Hepatocyte (in vitro differentiated cells): ENCODE data around the gene PACRG. TPM values are rescaled to one million over a fixed set of nuclear protein-coding genes. Genes with fewer than 3 reads are reported as not detected.

Source experiments
- DNase-seq: peaks from one replicate; pipeline ENCODE4 v3.0.0-alpha.2; 2016; ENCODE audit warnings: low spot score
- H2AFZ ChIP-seq: fragments of 200-600 bp; sonication (generic); 2 replicates; pipeline ENCODE4 v1.6.0; 2016; ENCODE audit warnings: antibody characterized with exemption, mild to moderate bottlenecking
- H3K27ac ChIP-seq: fragments of 200-600 bp; sonication (generic); 2 replicates; pipeline ENCODE4 v1.5.1; 2016; ENCODE audit warnings: mild to moderate bottlenecking
- H3K27me3 ChIP-seq: fragments of 200-600 bp; sonication (generic); 2 replicates; pipeline ENCODE4 v1.6.1; 2016
- H3K36me3 ChIP-seq: fragments of 200-600 bp; sonication (generic); replicated peaks from 2 replicates; pipeline ENCODE4 v1.5.1; 2016; ENCODE audit warnings: low read depth; ENCODE audit not compliant: insufficient read depth
- H3K4me1 ChIP-seq: fragments of 200-600 bp; sonication (generic); 2 replicates; pipeline ENCODE4 v1.5.1; 2016; ENCODE audit warnings: mild to moderate bottlenecking, moderate library complexity; ENCODE audit not compliant: insufficient read depth
- H3K4me2 ChIP-seq: fragments of 200-600 bp; sonication (generic); 2 replicates; pipeline ENCODE4 v1.6.0; 2016
- H3K4me3 ChIP-seq: fragments of 200-600 bp; sonication (generic); 2 replicates; pipeline ENCODE4 v1.5.1; 2016; ENCODE audit warnings: mild to moderate bottlenecking
- H3K79me2 ChIP-seq: fragments of 200-600 bp; sonication (generic); 2 replicates; pipeline ENCODE4 v1.6.0; 2017; ENCODE audit warnings: mild to moderate bottlenecking
- H3K9me2 ChIP-seq: fragments of 200-600 bp; sonication (generic); replicated peaks from 2 replicates; pipeline ENCODE4 v1.6.0; 2017; ENCODE audit warnings: mild to moderate bottlenecking; ENCODE audit not compliant: insufficient read depth
- H3K9me3 ChIP-seq: fragments of 200-600 bp; sonication (generic); 2 replicates; pipeline ENCODE4 v1.5.1; 2016; ENCODE audit warnings: low read depth, mild to moderate bottlenecking
- H4K20me1 ChIP-seq: fragments of 200-600 bp; sonication (generic); 2 replicates; pipeline ENCODE4 v1.6.0; 2016; ENCODE audit warnings: mild to moderate bottlenecking; ENCODE audit not compliant: insufficient read depth, poor library complexity, severe bottlenecking
- EZH2 ChIP-seq: fragments of 200-600 bp; sonication (generic); IDR thresholded peaks from 2 replicates; pipeline ENCODE4 v1.6.1; 2016; ENCODE audit warnings: antibody characterized with exemption, mild to moderate bottlenecking, borderline replicate concordance
- EZH2phosphoT487 ChIP-seq: fragments of 200-600 bp; sonication (generic); IDR thresholded peaks from one replicate; pipeline ENCODE4 v1.6.1; 2018; ENCODE audit warnings: antibody characterized with exemption, mild to moderate bottlenecking, low read depth, moderate library complexity; ENCODE audit not compliant: unreplicated experiment, severe bottlenecking
- WGBS: methylation state at CpG from one replicate; pipeline ENCODE4 v1.1.6; 2016; ENCODE audit warnings: low lambda C conversion rate; ENCODE audit errors: missing lambda C conversion rate; 5-methylcytosine and 5-hydroxymethylcytosine counted together
- polyA plus RNA-seq: library from polyadenylated mRNA; unstranded; fragments of >200 nt; fragmentation: Nextera tagmentation; extraction: Ambion mirVana; gene quantifications from 2 replicates; pipeline ENCODE4 v1.2.1, GENCODE V29; 2016
- total RNA-seq: library from RNA; depleted of rRNA; stranded (reverse); fragments of >200 nt; gene quantifications from 2 replicates; pipeline ENCODE4 v1.2.3, GENCODE V29; 2014
- TF ChIP-seq, protein P1 (sequence below): fragments of 200-600 bp; sonication (generic); IDR thresholded peaks from 2 replicates; pipeline ENCODE4 v1.5.1; 2016; ENCODE audit warnings: antibody characterized with exemption, mild to moderate bottlenecking; ENCODE audit not compliant: poor library complexity

PACRG gene
- total and polyA plus RNA-seq, 2 experiments from 2014 or later, result 0.91 to 2.6 TPM

DNA sequence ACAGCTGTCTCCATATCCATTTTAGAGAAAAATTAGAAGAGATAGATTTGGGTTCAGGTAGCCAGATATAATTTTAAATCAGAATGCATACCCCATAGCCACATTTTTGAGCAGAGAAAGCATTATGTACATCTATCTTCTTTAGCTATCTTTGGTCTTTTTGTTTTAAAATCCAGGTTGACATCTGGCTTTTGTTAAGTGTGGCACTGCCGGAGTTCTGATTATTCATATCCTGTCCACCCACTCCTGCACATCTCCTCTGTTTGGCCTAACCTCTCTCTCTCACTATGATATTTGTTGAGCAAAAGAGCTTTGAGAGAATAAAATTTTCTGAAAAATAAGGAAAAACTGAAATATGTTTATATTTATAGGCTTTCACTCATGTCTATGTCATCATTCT lies 189.7 kb downstream of the PACRG start:
- no peak for DNase-seq
- Histone ChIP-seq H3K27ac (no peak overlapping the region), H3K4me2 (no peak overlapping the region), H3K27me3 (no peaks in the 10 kb centered on the region), H2AFZ (no peak overlapping the region), H3K9me3 (no peaks in the 10 kb centered on the region), H3K4me3 (no peak overlapping the region), H3K9me2 (no peaks in the 10 kb centered on the region), H4K20me1 (no peaks in the 10 kb centered on the region), H3K79me2 (no peaks in the 10 kb centered on the region), H3K36me3 (no peaks in the 10 kb centered on the region), H3K4me1 (no peaks in the 10 kb centered on the region)
- WGBS, result 60% methylated on average over 1 of the region's 1 CpG
- TF ChIP-seq EZH2phosphoT487, result no peak
- TF ChIP-seq EZH2, result no peak
- TF ChIP-seq, protein P1, sequence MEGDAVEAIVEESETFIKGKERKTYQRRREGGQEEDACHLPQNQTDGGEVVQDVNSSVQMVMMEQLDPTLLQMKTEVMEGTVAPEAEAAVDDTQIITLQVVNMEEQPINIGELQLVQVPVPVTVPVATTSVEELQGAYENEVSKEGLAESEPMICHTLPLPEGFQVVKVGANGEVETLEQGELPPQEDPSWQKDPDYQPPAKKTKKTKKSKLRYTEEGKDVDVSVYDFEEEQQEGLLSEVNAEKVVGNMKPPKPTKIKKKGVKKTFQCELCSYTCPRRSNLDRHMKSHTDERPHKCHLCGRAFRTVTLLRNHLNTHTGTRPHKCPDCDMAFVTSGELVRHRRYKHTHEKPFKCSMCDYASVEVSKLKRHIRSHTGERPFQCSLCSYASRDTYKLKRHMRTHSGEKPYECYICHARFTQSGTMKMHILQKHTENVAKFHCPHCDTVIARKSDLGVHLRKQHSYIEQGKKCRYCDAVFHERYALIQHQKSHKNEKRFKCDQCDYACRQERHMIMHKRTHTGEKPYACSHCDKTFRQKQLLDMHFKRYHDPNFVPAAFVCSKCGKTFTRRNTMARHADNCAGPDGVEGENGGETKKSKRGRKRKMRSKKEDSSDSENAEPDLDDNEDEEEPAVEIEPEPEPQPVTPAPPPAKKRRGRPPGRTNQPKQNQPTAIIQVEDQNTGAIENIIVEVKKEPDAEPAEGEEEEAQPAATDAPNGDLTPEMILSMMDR, result no peak

DNA sequence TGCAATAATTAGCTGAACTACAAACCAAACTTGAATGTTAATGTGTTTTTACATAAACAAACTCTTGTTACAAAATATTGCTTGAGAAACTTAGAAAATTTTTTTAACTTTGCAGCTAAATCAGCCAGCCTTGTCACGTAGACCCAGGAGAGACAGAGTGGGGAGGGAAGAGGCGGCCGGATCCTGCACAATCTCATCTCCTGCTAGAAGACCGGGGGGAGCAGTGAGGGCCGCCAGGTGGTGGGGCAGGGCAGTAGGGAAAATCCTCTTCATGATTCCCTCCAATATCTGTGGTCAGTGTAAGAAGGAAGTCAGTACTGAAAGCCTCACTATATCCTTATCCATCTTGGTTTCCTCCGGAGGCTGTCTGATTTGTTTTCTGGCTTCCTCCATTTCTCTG lies 193.3 kb downstream of the PACRG start:
- no peak overlapping the region for H3K27ac ChIP-seq
- H3K27me3 ChIP-seq, result no peaks in the 10 kb centered on the region
- no peak for TF ChIP-seq EZH2
- no peak for TF ChIP-seq EZH2phosphoT487
- TF ChIP-seq, protein P1, result no peak
- no peak overlapping the region for H3K4me2 ChIP-seq
- H3K79me2 ChIP-seq, result no peaks in the 10 kb centered on the region
- no peaks in the 10 kb centered on the region for H3K9me3 ChIP-seq
- H3K4me1 ChIP-seq, result no peaks in the 10 kb centered on the region
- H4K20me1 ChIP-seq, result no peaks in the 10 kb centered on the region
- no peak overlapping the region for H2AFZ ChIP-seq
- no peak for DNase-seq
- WGBS, result 82% methylated on average over 6 of the region's 6 CpGs
- no peaks in the 10 kb centered on the region for H3K9me2 ChIP-seq
- H3K4me3 ChIP-seq, result no peak overlapping the region
- H3K36me3 ChIP-seq, result no peaks in the 10 kb centered on the region

DNA sequence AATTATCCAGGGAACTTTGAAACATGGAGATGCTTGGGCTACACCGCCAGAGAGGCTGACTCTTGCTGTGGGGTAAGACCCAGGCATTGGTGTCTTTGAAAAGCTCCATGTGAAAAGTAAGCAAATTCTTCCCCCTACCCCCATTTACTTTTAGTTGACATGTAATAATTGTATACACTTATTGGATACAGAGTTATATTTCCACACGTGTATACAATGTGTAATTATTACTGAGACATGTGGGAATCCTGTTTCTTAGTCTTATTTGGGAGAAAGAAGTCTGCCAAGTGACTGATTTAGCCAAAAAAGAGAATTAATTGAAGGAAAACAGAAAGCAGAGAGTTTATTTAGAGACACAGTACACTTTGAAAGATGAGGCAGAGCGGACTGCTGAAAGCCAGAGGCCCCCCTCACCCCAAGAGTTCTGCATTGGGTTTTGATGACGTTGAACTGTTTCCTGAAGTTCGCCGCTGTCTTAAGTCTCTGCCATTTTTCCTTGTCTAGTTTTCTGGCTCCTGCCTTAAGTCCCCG lies 193.8 kb downstream of the PACRG start:
- WGBS, result 86% methylated on average over 7 of the region's 7 CpGs
- no peak for DNase-seq
- Histone ChIP-seq H3K27me3 (no peaks in the 10 kb centered on the region), H4K20me1 (no peaks in the 10 kb centered on the region), H3K9me2 (no peaks in the 10 kb centered on the region), H3K4me1 (no peaks in the 10 kb centered on the region), H3K4me3 (no peak overlapping the region), H2AFZ (no peak overlapping the region), H3K9me3 (no peaks in the 10 kb centered on the region), H3K36me3 (no peaks in the 10 kb centered on the region), H3K27ac (no peak overlapping the region), H3K79me2 (no peaks in the 10 kb centered on the region), H3K4me2 (no peak overlapping the region)
- TF ChIP-seq, protein P1, result no peak
- TF ChIP-seq EZH2 (no peak), EZH2phosphoT487 (no peak)
